LNCAP (cell line): Measurements from ENCODE around the gene LCN2.
A peak's percentile ranks its signal among the peaks of the same experiment; 100 is the strongest.

Experiments used
- TF ChIP-seq, protein P1 (sequence below): fragments of 450-650 bp; IDR thresholded peaks from 2 replicates; pipeline ENCODE4 v1.5.1; 2017; ENCODE audit warnings: mild to moderate bottlenecking

Gene LCN2

DNA sequence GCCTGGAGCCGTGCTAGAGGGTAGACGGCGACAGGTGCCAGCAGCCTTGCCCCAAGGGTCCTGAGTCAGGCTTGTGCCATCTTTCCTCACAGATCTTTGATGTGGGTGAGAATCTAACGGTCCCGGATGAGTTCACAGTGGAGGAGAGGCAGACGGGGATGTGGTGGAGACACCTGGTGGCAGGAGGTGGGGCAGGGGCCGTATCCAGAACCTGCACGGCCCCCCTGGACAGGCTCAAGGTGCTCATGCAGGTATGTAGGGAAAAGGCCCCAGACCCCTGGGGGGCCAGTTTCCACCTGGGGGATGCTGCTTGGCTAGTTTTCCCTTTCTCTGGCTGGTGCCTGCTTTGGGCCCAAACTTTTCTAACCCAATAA is 45.7 kb upstream of the LCN2 start:
- TF ChIP-seq, protein P1, sequence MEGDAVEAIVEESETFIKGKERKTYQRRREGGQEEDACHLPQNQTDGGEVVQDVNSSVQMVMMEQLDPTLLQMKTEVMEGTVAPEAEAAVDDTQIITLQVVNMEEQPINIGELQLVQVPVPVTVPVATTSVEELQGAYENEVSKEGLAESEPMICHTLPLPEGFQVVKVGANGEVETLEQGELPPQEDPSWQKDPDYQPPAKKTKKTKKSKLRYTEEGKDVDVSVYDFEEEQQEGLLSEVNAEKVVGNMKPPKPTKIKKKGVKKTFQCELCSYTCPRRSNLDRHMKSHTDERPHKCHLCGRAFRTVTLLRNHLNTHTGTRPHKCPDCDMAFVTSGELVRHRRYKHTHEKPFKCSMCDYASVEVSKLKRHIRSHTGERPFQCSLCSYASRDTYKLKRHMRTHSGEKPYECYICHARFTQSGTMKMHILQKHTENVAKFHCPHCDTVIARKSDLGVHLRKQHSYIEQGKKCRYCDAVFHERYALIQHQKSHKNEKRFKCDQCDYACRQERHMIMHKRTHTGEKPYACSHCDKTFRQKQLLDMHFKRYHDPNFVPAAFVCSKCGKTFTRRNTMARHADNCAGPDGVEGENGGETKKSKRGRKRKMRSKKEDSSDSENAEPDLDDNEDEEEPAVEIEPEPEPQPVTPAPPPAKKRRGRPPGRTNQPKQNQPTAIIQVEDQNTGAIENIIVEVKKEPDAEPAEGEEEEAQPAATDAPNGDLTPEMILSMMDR, result peak; percentile 48; the same call in 1 of the 2 replicates

DNA sequence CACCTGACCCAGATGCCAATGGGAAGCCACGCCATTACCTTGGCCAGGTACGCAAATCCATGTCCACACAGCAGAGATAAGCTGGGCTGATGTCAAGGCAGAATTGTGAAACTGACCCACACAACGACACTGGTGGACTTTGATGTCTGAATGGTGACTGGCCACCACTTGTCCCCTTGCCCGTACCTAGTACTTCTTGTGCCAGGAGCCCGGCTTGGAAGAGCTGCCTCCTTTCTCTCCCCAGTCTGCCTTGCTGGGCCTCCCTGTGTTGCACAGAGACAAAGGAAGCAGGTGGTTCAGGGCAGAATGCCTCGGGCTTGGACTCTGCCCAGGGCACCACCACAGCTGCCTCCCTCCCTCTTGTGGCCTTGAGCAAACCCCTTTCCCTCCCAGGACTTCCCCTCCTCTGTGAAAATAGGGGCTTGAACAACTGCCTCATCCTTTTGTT is 45.1 kb upstream of the LCN2 start:
- TF ChIP-seq, protein P1, result no peak

DNA sequence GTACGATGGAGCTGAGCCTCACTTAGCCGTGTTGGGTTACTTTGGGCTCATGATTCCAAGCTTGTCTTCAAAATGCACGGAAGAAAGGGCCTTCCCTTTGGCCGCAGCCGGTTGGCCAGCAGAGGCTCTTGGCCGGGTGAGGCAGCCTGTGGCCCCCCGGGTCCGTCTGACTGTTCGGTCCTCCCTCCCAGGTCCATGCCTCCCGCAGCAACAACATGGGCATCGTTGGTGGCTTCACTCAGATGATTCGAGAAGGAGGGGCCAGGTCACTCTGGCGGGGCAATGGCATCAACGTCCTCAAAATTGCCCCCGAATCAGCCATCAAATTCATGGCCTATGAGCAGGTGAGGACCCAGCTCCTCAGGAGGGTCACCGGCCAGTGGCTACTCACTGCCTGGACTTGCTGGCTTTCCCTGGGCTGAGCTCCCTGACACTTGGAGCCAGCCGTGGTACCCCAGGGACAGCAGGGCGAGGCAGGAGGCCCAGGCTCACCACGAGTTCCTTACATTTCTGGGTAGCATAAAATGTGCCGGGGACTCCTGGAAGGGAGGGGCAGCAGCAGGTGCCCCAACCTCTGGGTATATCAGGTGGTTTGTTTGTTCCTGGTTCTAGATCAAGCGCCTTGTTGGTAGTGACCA is 43.6 kb upstream of the LCN2 start:
- TF ChIP-seq, protein P1, result no peak

DNA sequence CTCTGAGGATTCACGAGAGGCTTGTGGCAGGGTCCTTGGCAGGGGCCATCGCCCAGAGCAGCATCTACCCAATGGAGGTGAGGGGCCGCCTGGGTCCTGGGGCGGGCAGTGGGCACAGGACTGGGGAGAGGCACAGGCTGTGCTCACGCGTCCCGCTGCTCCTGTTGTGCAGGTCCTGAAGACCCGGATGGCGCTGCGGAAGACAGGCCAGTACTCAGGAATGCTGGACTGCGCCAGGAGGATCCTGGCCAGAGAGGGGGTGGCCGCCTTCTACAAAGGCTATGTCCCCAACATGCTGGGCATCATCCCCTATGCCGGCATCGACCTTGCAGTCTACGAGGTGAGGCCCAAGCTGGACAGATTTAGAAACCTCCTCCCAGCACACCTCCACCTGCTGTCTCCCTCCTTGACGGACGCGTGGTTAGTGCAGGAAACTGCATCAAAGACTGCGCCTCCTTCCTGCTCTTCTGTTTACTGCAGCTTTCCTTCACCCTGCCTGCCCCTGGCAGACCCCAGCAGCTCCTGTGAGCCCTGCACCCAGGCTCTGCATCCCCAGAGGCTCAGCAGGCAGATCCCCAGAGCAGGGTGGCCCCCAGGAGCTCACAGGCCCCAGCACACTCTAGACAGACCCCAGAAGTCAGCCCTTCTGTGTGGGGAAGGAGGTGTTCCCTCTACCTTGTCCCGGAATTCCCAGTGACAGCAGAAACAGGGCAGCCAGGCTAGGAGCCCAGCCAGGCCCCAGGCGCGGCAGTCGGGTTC is 42.9 kb upstream of the LCN2 start:
- TF ChIP-seq, protein P1, result no peak

DNA sequence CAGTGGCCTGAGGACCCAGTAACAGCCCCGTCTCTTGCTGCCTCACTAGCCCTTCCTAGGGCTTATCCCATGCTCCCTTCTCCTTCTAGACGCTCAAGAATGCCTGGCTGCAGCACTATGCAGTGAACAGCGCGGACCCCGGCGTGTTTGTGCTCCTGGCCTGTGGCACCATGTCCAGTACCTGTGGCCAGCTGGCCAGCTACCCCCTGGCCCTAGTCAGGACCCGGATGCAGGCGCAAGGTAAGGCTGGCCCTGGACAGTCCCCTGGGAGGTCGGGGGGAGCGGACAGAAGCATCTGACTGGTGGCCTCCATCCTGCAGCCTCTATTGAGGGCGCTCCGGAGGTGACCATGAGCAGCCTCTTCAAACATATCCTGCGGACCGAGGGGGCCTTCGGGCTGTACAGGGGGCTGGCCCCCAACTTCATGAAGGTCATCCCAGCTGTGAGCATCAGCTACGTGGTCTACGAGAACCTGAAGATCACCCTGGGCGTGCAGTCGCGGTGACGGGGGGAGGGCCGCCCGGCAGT is 42.2 kb upstream of the LCN2 start:
- TF ChIP-seq, protein P1, result no peak

DNA sequence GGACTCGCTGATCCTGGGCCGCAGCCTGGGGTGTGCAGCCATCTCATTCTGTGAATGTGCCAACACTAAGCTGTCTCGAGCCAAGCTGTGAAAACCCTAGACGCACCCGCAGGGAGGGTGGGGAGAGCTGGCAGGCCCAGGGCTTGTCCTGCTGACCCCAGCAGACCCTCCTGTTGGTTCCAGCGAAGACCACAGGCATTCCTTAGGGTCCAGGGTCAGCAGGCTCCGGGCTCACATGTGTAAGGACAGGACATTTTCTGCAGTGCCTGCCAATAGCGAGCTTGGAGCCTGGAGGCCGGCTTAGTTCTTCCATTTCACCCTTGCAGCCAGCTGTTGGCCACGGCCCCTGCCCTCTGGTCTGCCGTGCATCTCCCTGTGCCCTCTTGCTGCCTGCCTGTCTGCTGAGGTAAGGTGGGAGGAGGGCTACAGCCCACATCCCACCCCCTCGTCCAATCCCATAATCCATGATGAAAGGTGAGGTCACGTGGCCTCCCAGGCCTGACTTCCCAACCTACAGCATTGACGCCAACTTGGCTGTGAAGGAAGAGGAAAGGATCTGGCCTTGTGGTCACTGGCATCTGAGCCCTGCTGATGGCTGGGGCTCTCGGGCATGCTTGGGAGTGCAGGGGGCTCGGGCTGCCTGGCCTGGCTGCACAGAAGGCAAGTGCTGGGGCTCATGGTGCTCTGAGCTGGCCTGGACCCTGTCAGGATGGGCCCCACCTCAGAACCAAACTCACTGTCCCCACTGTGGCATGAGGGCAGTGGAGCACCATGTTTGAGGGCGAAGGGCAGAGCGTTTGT is 41.6 kb upstream of the LCN2 start:
- TF ChIP-seq, protein P1, result no peak

DNA sequence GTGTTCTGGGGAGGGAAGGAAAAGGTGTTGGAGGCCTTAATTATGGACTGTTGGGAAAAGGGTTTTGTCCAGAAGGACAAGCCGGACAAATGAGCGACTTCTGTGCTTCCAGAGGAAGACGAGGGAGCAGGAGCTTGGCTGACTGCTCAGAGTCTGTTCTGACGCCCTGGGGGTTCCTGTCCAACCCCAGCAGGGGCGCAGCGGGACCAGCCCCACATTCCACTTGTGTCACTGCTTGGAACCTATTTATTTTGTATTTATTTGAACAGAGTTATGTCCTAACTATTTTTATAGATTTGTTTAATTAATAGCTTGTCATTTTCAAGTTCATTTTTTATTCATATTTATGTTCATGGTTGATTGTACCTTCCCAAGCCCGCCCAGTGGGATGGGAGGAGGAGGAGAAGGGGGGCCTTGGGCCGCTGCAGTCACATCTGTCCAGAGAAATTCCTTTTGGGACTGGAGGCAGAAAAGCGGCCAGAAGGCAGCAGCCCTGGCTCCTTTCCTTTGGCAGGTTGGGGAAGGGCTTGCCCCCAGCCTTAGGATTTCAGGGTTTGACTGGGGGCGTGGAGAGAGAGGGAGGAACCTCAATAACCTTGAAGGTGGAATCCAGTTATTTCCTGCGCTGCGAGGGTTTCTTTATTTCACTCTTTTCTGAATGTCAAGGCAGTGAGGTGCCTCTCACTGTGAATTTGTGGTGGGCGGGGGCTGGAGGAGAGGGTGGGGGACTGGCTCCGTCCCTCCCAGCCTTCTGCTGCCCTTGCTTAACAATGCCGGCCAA is 40.8 kb upstream of the LCN2 start:
- TF ChIP-seq, protein P1, result no peak
